NCI-H526 treated with DMSO at 0.1 percent for 48 hours (cell line): ENCODE data around the gene NME3.

Experiments
- DNase-seq: peaks from one replicate; lab custom pipeline; 2025; lab: John Stamatoyannopoulos, UW

The NME3 gene

GRCh38 chr16:1724491-1724890, 46.9 kb downstream of the NME3 start:
- DNase-seq, result no peak

GRCh38 chr16:1723450-1724147, 47.7 kb downstream of the NME3 start:
- no peak for DNase-seq

- DNase-seq, result no peak
Observed at GRCh38 chr16:1721372-1721771, 50.0 kb downstream of the NME3 start.
